Adipocyte (in vitro differentiated cells): ENCODE data around the gene SOCS1.

Experiments
- DNase-seq: peaks from one replicate; pipeline ENCODE4 v3.0.0-alpha.2; 2015; ENCODE audit warnings: low read depth
- H3K27me3 ChIP-seq: replicated peaks from 2 replicates; pipeline ENCODE4 v1.7.0; 2013; ENCODE audit warnings: mild to moderate bottlenecking, low read length, moderate library complexity; ENCODE audit not compliant: control insufficient read depth, insufficient read depth
- H3K36me3 ChIP-seq: 2 replicates; pipeline ENCODE4 v1.7.0; 2013; ENCODE audit warnings: low read length, mild to moderate bottlenecking, moderate library complexity; ENCODE audit not compliant: control insufficient read depth, insufficient read depth, severe bottlenecking
- H3K4me1 ChIP-seq: 2 replicates; pipeline ENCODE4 v1.7.0; 2013; ENCODE audit warnings: mild to moderate bottlenecking, low read length, moderate library complexity; ENCODE audit not compliant: control insufficient read depth, insufficient read depth
- H3K4me3 ChIP-seq: 2 replicates; pipeline ENCODE4 v1.7.0; 2013; ENCODE audit warnings: mild to moderate bottlenecking, low read length, moderate library complexity
- H3K9ac ChIP-seq: 2 replicates; pipeline ENCODE4 v1.7.0; 2013; ENCODE audit warnings: mild to moderate bottlenecking, low read length, moderate library complexity
- H3K9me3 ChIP-seq: 2 replicates; pipeline ENCODE4 v1.7.0; 2013; ENCODE audit warnings: mild to moderate bottlenecking, low read length, moderate library complexity; ENCODE audit not compliant: control insufficient read depth

Gene SOCS1

GRCh38 chr16:11250091-11250785, 5.8 kb downstream of the SOCS1 start:
- H3K9ac ChIP-seq = no peak overlapping the region
- H3K36me3 ChIP-seq = no peaks in the 10 kb centered on the region
- no peaks in the 10 kb centered on the region for H3K9me3 ChIP-seq
- peaks cover 4% of the 10 kb centered on the region for H3K4me1 ChIP-seq
- no peaks in the 10 kb centered on the region for H3K27me3 ChIP-seq
- H3K4me3 ChIP-seq = no peak overlapping the region
- DNase-seq = no peak

- Histone ChIP-seq H3K36me3 (no peaks in the 10 kb centered on the region), H3K4me1 (peaks cover under 1% of the 10 kb centered on the region), H3K9me3 (no peaks in the 10 kb centered on the region), H3K27me3 (no peaks in the 10 kb centered on the region), H3K4me3 (no peak overlapping the region), H3K9ac (no peak overlapping the region)
- DNase-seq = no peak
These were observed 6.6 kb downstream of the SOCS1 start for GRCh38 chr16:11249233-11250061.

GRCh38 chr16:11248133-11248532, 7.9 kb downstream of the SOCS1 start:
- Histone ChIP-seq H3K4me1 (no peaks in the 10 kb centered on the region), H3K9me3 (no peaks in the 10 kb centered on the region), H3K9ac (no peak overlapping the region), H3K27me3 (peaks cover 3% of the 10 kb centered on the region), H3K36me3 (no peaks in the 10 kb centered on the region), H3K4me3 (no peak overlapping the region)
- no peak for DNase-seq

DNA sequence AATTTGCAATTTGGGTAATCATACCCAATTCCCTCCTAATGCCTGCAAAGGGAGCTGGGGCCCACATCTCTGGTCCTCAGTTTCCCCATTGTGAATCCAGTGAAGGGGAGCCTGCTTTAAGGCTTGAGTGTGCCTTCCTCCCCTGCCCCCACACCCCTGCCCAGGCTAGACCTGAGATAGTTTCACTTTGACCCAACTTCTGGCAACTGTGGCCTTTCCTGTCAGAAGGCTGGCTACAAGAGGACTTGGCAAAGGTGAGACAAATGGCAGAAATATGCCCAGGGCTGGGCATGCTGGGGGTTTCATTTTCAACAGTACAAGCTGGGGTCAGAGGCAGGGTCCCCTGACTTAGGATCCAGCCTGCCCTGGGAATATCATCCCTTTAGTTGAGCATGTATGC, 10.0 kb downstream of the SOCS1 start:
- Histone ChIP-seq H3K9ac (no peak overlapping the region), H3K4me3 (no peak overlapping the region), H3K27me3 (peaks cover 8% of the 10 kb centered on the region), H3K9me3 (no peaks in the 10 kb centered on the region), H3K4me1 (no peaks in the 10 kb centered on the region), H3K36me3 (no peaks in the 10 kb centered on the region)
- DNase-seq = no peak

DNA sequence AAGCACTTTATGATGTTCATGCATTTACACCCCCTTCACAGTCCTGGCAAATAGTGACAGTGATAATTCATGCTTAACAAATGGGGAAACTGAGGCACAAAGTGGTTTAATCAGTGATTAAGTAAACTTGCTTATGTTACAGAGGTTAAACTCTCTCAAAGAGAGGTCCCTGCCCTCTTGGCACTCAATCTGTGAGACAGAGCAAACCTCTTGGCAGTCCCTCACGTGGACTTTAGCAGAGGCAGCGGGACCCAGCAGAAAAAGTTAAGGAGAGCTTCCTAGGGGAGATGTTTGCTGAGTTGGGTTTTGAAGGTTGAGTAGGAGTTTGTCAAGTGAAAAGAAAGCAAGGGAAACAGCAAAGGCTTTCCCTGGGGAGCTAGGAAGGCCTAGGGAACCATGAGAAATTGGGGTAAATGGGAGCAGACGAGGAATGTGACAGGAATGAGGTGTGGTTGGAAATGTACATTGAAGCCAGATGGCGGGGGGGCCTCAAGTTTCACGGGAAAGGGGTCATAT, 10.7 kb downstream of the SOCS1 start:
- no peaks in the 10 kb centered on the region for H3K36me3 ChIP-seq
- H3K27me3 ChIP-seq = peaks cover 8% of the 10 kb centered on the region
- no peaks in the 10 kb centered on the region for H3K4me1 ChIP-seq
- no peak overlapping the region for H3K9ac ChIP-seq
- DNase-seq = no peak
- no peaks in the 10 kb centered on the region for H3K9me3 ChIP-seq
- H3K4me3 ChIP-seq = no peak overlapping the region

DNA sequence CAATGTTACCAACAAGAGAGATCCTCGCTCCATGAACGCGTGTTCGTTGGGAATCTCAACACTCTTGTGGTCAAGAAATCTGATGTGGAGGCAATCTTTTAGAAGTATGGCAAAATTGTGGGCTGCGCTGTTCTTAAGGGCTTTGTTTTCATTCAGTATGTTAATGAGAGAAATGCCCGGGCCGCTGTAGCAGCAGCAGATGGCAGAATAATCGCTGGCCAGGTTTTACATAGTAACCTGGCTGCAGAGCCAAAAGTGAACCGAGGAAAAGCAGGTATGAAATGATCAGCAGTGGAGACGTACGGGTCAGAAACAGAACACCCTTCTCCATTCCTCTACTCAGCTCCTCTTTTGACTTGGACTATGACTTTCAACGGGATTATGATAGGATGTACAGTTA, 13.3 kb downstream of the SOCS1 start:
- H3K27me3 ChIP-seq = peaks cover 8% of the 10 kb centered on the region
- DNase-seq = no peak
- H3K4me3 ChIP-seq = no peak overlapping the region
- H3K4me1 ChIP-seq = no peaks in the 10 kb centered on the region
- H3K36me3 ChIP-seq = no peaks in the 10 kb centered on the region
- H3K9me3 ChIP-seq = no peaks in the 10 kb centered on the region
- no peak overlapping the region for H3K9ac ChIP-seq

DNA sequence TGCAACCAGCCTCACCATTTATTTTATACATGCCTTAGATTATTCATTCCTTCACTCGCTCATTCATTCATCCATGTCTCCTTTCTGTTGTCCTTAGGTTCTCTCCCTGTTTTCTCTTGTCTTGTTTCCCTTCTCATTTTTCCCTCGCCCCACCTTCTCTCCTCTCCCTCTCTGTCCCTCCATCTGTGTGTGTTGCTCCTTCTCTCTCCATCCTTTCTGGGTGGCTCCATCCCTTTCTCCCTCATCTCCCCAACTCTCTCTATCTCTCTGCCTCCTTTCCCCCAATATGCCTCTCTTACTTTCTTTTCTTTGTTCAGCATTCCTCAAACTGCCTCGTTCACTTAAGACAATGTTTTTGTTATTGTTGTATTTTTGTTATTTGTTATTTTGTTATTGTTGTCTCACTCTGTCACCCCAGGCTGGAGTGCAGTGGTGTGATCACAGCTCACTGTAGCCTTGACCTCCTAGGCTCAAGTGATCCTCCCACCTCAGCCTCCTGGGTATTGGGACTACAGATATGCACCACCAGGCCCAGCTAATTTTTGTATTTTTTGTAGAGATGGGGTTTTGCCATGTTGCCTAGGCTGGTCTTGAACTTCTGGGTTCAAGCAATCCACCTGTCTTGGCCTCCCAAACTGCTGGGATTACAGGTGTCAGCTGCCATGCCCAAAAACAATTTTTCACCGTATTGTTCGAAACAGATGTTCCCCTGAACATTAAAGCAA, 14.4 kb downstream of the SOCS1 start:
- no peaks in the 10 kb centered on the region for H3K4me1 ChIP-seq

DNA sequence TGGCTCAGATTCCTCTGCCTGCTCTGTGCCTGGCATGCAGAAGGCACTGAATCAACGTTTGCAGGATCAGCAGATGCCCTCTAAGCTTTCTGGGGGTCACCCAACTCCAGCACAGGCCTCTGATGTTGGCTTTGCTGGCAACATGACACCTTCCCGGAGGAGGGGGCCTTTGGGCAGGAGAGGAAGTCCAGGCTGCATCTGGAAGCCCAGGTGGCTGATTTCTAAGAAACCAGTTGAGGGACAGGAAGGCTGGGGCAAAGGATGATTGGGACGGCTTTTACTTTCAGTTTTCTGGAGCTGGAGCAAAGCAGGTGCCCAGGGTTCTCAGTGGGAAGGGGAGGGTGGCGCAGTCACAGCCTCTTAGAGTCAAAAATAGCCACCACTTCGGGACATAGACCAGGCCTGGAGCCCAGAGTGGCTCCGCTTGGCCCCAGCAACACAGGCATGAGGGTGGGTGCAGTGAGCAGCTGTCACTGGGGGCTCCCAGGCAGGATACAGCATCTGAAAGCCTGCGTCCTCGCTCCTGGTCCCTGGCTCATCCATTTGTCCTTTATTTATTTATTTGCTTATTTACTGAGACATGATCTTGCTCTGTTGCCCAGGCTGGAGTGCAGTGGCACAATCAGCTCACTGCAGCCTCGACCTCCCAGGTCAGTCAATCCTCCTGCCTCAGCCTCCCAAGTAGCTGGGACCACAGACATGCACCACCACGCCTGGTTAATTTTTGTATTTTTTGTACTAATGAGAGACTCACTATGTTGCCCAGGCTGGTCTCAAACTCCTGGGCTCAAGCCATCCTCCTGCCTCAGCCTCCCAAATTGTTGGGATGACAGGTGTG, 15.1 kb downstream of the SOCS1 start:
- Histone ChIP-seq H3K4me1 (no peaks in the 10 kb centered on the region), H3K9ac (no peak overlapping the region), H3K9me3 (no peaks in the 10 kb centered on the region), H3K4me3 (no peak overlapping the region), H3K36me3 (no peaks in the 10 kb centered on the region), H3K27me3 (peaks cover 8% of the 10 kb centered on the region)
- DNase-seq = no peak

More for the DNA sequence above, 14.4 kb downstream of the SOCS1 start:
- H3K36me3 ChIP-seq = no peaks in the 10 kb centered on the region
- DNase-seq = no peak
- peaks cover 8% of the 10 kb centered on the region for H3K27me3 ChIP-seq
- no peaks in the 10 kb centered on the region for H3K9me3 ChIP-seq
- H3K4me3 ChIP-seq = no peak overlapping the region
- H3K9ac ChIP-seq = no peak overlapping the region

DNA sequence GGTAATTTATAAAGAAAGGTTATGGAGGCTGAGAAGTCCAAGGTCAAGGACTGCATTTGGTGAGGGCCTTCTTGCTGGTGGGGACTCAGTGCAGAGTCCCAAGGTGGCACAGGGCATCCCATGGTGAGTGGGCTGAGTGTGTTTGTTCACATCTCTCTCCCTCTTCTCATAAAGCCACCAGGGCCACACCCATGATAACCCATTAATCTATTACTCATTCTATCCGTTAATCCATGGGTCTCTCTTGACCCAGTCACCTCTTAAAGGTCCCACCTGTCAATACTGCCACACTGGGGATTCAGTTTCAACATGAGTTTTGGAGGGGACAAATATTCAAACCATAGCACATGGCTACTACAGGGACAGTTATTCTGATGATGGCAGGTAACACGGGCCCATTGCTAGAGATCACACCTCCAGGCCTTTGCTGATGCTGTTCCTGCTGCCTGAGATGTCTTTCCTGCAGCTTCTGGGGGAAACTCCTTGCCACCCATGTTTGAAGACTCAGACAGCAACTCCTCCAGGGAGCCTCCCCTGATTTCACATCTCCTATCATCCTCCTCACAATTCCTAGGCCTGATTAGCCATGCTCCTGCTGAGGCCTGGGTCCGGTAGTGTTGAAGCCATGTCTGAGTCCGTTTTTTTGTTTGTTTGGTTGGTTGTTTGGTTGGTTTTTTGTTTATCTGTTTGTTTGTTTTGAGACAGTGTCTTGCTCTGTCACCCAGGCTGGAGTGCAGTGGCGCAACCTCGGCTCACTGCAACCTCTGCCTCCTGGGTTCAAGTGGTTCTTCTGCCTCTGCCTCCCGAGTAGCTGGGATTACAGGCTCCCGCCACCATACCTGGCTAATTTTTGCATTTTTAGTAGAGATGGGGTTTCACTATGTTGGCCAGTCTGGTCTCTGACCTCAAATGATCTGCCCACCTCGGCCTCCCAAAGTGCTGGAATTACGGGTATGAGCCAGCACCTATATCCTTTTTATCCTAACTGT, 16.1 kb downstream of the SOCS1 start:
- no peaks in the 10 kb centered on the region for H3K36me3 ChIP-seq
- no peak overlapping the region for H3K9ac ChIP-seq
- no peaks in the 10 kb centered on the region for H3K9me3 ChIP-seq
- H3K4me3 ChIP-seq = no peak overlapping the region
- H3K4me1 ChIP-seq = no peaks in the 10 kb centered on the region
- H3K27me3 ChIP-seq = peaks cover 8% of the 10 kb centered on the region
- DNase-seq = no peak
